ENCODE data around the gene TMEM219. TPM values are rescaled to one million over a fixed set of nuclear protein-coding genes. Genes with fewer than 3 reads are reported as not detected.

The TMEM219 gene
- total and polyA plus RNA-seq, 2 of the 8 experiments (the other 6 are each of a cell fraction or from before 2014, with no cell fraction given): 60.2 to 116 TPM

DNA sequence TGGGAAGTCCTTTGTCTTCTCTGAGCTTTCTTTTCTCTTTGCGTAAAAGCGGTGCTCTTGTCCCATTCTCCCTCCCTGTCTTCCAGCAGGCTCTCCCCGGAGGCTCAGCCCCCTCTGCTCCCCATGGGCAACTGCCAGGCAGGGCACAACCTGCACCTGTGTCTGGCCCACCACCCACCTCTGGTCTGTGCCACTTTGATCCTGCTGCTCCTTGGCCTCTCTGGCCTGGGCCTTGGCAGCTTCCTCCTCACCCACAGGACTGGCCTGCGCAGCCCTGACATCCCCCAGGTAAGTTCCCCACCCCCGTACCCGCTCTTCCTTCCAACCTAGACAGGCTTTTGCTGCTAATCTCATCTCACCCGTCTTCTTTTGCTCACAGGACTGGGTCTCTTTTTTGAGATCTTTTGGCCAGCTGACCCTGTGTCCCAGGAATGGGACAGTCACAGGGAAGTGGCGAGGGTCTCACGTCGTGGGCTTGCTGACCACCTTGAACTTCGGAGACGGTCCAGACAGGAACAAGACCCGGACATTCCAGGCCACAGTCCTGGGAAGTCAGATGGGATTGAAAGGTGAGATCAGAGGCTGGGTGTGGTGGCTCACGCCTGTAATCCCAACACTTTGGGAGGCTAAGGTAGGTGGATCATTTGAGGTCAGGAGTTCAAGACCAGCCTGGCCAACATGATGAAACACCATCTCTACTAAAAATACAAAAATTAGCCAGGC lies 1.3 kb downstream of the TMEM219 start (continued):
- TF ChIP-seq, protein P1, sequence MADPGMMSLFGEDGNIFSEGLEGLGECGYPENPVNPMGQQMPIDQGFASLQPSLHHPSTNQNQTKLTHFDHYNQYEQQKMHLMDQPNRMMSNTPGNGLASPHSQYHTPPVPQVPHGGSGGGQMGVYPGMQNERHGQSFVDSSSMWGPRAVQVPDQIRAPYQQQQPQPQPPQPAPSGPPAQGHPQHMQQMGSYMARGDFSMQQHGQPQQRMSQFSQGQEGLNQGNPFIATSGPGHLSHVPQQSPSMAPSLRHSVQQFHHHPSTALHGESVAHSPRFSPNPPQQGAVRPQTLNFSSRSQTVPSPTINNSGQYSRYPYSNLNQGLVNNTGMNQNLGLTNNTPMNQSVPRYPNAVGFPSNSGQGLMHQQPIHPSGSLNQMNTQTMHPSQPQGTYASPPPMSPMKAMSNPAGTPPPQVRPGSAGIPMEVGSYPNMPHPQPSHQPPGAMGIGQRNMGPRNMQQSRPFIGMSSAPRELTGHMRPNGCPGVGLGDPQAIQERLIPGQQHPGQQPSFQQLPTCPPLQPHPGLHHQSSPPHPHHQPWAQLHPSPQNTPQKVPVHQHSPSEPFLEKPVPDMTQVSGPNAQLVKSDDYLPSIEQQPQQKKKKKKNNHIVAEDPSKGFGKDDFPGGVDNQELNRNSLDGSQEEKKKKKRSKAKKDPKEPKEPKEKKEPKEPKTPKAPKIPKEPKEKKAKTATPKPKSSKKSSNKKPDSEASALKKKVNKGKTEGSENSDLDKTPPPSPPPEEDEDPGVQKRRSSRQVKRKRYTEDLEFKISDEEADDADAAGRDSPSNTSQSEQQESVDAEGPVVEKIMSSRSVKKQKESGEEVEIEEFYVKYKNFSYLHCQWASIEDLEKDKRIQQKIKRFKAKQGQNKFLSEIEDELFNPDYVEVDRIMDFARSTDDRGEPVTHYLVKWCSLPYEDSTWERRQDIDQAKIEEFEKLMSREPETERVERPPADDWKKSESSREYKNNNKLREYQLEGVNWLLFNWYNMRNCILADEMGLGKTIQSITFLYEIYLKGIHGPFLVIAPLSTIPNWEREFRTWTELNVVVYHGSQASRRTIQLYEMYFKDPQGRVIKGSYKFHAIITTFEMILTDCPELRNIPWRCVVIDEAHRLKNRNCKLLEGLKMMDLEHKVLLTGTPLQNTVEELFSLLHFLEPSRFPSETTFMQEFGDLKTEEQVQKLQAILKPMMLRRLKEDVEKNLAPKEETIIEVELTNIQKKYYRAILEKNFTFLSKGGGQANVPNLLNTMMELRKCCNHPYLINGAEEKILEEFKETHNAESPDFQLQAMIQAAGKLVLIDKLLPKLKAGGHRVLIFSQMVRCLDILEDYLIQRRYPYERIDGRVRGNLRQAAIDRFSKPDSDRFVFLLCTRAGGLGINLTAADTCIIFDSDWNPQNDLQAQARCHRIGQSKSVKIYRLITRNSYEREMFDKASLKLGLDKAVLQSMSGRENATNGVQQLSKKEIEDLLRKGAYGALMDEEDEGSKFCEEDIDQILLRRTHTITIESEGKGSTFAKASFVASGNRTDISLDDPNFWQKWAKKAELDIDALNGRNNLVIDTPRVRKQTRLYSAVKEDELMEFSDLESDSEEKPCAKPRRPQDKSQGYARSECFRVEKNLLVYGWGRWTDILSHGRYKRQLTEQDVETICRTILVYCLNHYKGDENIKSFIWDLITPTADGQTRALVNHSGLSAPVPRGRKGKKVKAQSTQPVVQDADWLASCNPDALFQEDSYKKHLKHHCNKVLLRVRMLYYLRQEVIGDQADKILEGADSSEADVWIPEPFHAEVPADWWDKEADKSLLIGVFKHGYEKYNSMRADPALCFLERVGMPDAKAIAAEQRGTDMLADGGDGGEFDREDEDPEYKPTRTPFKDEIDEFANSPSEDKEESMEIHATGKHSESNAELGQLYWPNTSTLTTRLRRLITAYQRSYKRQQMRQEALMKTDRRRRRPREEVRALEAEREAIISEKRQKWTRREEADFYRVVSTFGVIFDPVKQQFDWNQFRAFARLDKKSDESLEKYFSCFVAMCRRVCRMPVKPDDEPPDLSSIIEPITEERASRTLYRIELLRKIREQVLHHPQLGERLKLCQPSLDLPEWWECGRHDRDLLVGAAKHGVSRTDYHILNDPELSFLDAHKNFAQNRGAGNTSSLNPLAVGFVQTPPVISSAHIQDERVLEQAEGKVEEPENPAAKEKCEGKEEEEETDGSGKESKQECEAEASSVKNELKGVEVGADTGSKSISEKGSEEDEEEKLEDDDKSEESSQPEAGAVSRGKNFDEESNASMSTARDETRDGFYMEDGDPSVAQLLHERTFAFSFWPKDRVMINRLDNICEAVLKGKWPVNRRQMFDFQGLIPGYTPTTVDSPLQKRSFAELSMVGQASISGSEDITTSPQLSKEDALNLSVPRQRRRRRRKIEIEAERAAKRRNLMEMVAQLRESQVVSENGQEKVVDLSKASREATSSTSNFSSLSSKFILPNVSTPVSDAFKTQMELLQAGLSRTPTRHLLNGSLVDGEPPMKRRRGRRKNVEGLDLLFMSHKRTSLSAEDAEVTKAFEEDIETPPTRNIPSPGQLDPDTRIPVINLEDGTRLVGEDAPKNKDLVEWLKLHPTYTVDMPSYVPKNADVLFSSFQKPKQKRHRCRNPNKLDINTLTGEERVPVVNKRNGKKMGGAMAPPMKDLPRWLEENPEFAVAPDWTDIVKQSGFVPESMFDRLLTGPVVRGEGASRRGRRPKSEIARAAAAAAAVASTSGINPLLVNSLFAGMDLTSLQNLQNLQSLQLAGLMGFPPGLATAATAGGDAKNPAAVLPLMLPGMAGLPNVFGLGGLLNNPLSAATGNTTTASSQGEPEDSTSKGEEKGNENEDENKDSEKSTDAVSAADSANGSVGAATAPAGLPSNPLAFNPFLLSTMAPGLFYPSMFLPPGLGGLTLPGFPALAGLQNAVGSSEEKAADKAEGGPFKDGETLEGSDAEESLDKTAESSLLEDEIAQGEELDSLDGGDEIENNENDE (IDR thresholded peaks at IDR 0.05; ENCODE audit: insufficient replicate concordance, low read length): no peak
- no peak for TF ChIP-seq TBP (IDR thresholded peaks at IDR 0.05; ENCODE audit: low read depth, low read length)
- TF ChIP-seq, protein P2, sequence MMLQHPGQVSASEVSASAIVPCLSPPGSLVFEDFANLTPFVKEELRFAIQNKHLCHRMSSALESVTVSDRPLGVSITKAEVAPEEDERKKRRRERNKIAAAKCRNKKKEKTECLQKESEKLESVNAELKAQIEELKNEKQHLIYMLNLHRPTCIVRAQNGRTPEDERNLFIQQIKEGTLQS (IDR thresholded peaks at IDR 0.05; ENCODE audit: insufficient read depth, low read depth, low read length): no peak
- TF ChIP-seq RBBP5 (IDR thresholded peaks at IDR 0.05; ENCODE audit: borderline replicate concordance, low read depth, low read length): no peak
- no peak for TF ChIP-seq RAD21 (IDR thresholded peaks at IDR 0.05 in 1 of 2, conservative IDR thresholded peaks at IDR 0.05 in 1 of 2; ENCODE audit: low read depth in 2 of 2, low read length in 2 of 2)
- TF ChIP-seq KDM1A (IDR thresholded peaks at IDR 0.05; ENCODE audit: borderline replicate concordance, low read length): no peak
- no peak for TF ChIP-seq NRF1 (IDR thresholded peaks at IDR 0.05; ENCODE audit: low read depth, low read length)
- no peak for TF ChIP-seq HDAC6 (IDR thresholded peaks at IDR 0.05; ENCODE audit: low read depth, low read length)

All from H1 (cell line).